Mucosa of rectum (tissue), 2 donors: Measurements from ENCODE around the gene NCAM1.

Source experiments
- H3K27ac ChIP-seq, 2 donors: one replicate each; pipeline ENCODE4 v1.7.0; 2013; ENCODE audit warnings: inconsistent platforms in 2 of 2, low read depth in 2 of 2, low read length in 2 of 2
- H3K27me3 ChIP-seq, 2 donors: one replicate each; pipeline ENCODE4 v1.7.0; 2013; ENCODE audit warnings: low read length in 2 of 2; ENCODE audit not compliant: control insufficient read depth in 2 of 2, insufficient read depth in 2 of 2
- H3K36me3 ChIP-seq, 2 donors: one replicate each; pipeline ENCODE4 v1.7.0; 2013; ENCODE audit warnings: low read length in 2 of 2; ENCODE audit not compliant: control insufficient read depth in 2 of 2, insufficient read depth in 2 of 2
- H3K4me1 ChIP-seq, 2 donors: one replicate each; pipeline ENCODE4 v1.7.0; 2013; ENCODE audit warnings: low read length in 2 of 2, mild to moderate bottlenecking in 1 of 2; ENCODE audit not compliant: control insufficient read depth in 2 of 2, insufficient read depth in 2 of 2
- H3K4me3 ChIP-seq, 2 donors: one replicate each; pipeline ENCODE4 v1.7.0; 2013; ENCODE audit warnings: low read length in 2 of 2
- H3K9ac ChIP-seq, 2 donors: one replicate each; pipeline ENCODE4 v1.7.0; 2013; ENCODE audit warnings: low read length in 2 of 2, low read depth in 1 of 2, mild to moderate bottlenecking in 1 of 2
- H3K9me3 ChIP-seq, 2 donors: one replicate each; pipeline ENCODE4 v1.7.0; 2013; ENCODE audit warnings: low read length in 2 of 2; ENCODE audit not compliant: control insufficient read depth in 2 of 2
- donor health status: healthy.
- donor health status: Normal muscosa, but diverticular disease.

NCAM1 gene

GRCh38 chr11:113193946-113194345, 232.7 kb downstream of the NCAM1 start:
- Histone ChIP-seq H3K4me3 (no peak overlapping the region), H3K36me3 (no peaks in the 10 kb centered on the region), H3K27ac (no peak overlapping the region), H3K27me3 (no peaks in the 10 kb centered on the region), H3K9ac (no peak overlapping the region), H3K4me1 (peaks cover 0 to 2% of the 10 kb centered on the region in 2 donors), H3K9me3 (no peaks in the 10 kb centered on the region)

- Histone ChIP-seq H3K36me3 (no peaks in the 10 kb centered on the region), H3K27ac (no peak overlapping the region), H3K4me1 (no peaks in the 10 kb centered on the region), H3K9me3 (no peaks in the 10 kb centered on the region), H3K4me3 (no peak overlapping the region), H3K27me3 (no peaks in the 10 kb centered on the region), H3K9ac (no peak overlapping the region)
These were observed 234.5 kb downstream of the NCAM1 start for GRCh38 chr11:113195728-113196127.

GRCh38 chr11:113197446-113197845, 236.2 kb downstream of the NCAM1 start:
- H3K9ac ChIP-seq, result no peak overlapping the region
- H3K4me3 ChIP-seq, result no peak overlapping the region
- H3K9me3 ChIP-seq, result no peaks in the 10 kb centered on the region
- no peaks in the 10 kb centered on the region for H3K4me1 ChIP-seq
- no peak overlapping the region for H3K27ac ChIP-seq
- no peaks in the 10 kb centered on the region for H3K27me3 ChIP-seq
- no peaks in the 10 kb centered on the region for H3K36me3 ChIP-seq

- Histone ChIP-seq H3K4me1 (no peaks in the 10 kb centered on the region), H3K36me3 (no peaks in the 10 kb centered on the region), H3K4me3 (no peak overlapping the region), H3K9me3 (no peaks in the 10 kb centered on the region), H3K27ac (no peak overlapping the region), H3K9ac (no peak overlapping the region), H3K27me3 (no peaks in the 10 kb centered on the region)
These were observed 237.9 kb downstream of the NCAM1 start for GRCh38 chr11:113198972-113199661.

GRCh38 chr11:113199866-113200265, 238.6 kb downstream of the NCAM1 start:
- H3K9ac ChIP-seq, result no peak overlapping the region

GRCh38 chr11:113201054-113201818, 240.0 kb downstream of the NCAM1 start:
- H3K36me3 ChIP-seq, result no peaks in the 10 kb centered on the region
- H3K4me3 ChIP-seq, result no peak overlapping the region
- no peaks in the 10 kb centered on the region for H3K9me3 ChIP-seq
- no peaks in the 10 kb centered on the region for H3K4me1 ChIP-seq
- H3K27ac ChIP-seq, result no peak overlapping the region
- H3K9ac ChIP-seq, result no peak overlapping the region
- H3K27me3 ChIP-seq, result no peaks in the 10 kb centered on the region

More at GRCh38 chr11:113199866-113200265, 238.6 kb downstream of the NCAM1 start:
- H3K4me3 ChIP-seq, result no peak overlapping the region
- no peak overlapping the region for H3K27ac ChIP-seq
- H3K9me3 ChIP-seq, result no peaks in the 10 kb centered on the region
- no peaks in the 10 kb centered on the region for H3K4me1 ChIP-seq
- no peaks in the 10 kb centered on the region for H3K27me3 ChIP-seq
- no peaks in the 10 kb centered on the region for H3K36me3 ChIP-seq

- H3K4me3 ChIP-seq, result no peak overlapping the region
- no peaks in the 10 kb centered on the region for H3K4me1 ChIP-seq
- no peaks in the 10 kb centered on the region for H3K9me3 ChIP-seq
- no peaks in the 10 kb centered on the region for H3K27me3 ChIP-seq
- H3K36me3 ChIP-seq, result no peaks in the 10 kb centered on the region
- no peak overlapping the region for H3K27ac ChIP-seq
- H3K9ac ChIP-seq, result no peak overlapping the region
These were observed 241.2 kb downstream of the NCAM1 start for GRCh38 chr11:113202431-113202830.

- Histone ChIP-seq H3K9me3 (no peaks in the 10 kb centered on the region), H3K4me1 (no peaks in the 10 kb centered on the region), H3K27ac (no peak overlapping the region), H3K9ac (no peak overlapping the region), H3K4me3 (no peak overlapping the region), H3K36me3 (no peaks in the 10 kb centered on the region), H3K27me3 (no peaks in the 10 kb centered on the region)
These were observed 242.0 kb downstream of the NCAM1 start for GRCh38 chr11:113203141-113203753.

- Histone ChIP-seq H3K4me1 (no peaks in the 10 kb centered on the region), H3K9me3 (no peaks in the 10 kb centered on the region), H3K27me3 (no peaks in the 10 kb centered on the region), H3K9ac (no peak overlapping the region), H3K4me3 (no peak overlapping the region), H3K27ac (no peak overlapping the region), H3K36me3 (no peaks in the 10 kb centered on the region)
These were observed 243.1 kb downstream of the NCAM1 start for GRCh38 chr11:113204280-113204679.

GRCh38 chr11:113213549-113213948, 252.3 kb downstream of the NCAM1 start:
- Histone ChIP-seq H3K27me3 (no peaks in the 10 kb centered on the region), H3K4me1 (no peaks in the 10 kb centered on the region), H3K27ac (no peak overlapping the region), H3K36me3 (no peaks in the 10 kb centered on the region), H3K4me3 (no peak overlapping the region), H3K9ac (no peak overlapping the region), H3K9me3 (no peaks in the 10 kb centered on the region)
